SW 1271 (cell line): ENCODE measurements around the gene BBS9.
"Not testable (repeated sequence)": the region's sequence is repeated elsewhere in the genome, so short reads cannot be mapped to it uniquely, and the experiment has no call there.

Experiments used
- DNase-seq, 2 experiments: peaks; one replicate each; lab custom pipeline; 2025; lab: John Stamatoyannopoulos, UW

The BBS9 gene

DNA sequence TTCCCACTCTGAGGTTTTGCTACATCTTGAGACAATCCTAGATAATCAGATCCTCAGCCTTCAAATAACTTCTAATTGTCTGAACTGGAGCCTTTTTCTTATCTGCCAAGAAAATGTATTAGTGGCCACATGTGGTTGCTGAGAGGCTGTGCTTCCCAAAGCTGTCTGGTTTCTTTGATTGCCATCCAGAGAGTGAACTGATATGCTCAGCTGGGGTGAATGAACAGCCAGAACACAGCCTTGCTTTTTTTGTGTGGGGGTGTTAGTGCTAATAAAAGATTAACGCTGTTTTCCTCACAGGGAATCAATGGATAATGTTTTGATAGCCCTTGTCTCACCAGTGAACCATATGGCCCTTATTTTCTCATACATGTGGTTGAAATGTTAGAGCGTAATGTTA, 66.9 kb downstream of the BBS9 start:
- no peak for DNase-seq

DNA sequence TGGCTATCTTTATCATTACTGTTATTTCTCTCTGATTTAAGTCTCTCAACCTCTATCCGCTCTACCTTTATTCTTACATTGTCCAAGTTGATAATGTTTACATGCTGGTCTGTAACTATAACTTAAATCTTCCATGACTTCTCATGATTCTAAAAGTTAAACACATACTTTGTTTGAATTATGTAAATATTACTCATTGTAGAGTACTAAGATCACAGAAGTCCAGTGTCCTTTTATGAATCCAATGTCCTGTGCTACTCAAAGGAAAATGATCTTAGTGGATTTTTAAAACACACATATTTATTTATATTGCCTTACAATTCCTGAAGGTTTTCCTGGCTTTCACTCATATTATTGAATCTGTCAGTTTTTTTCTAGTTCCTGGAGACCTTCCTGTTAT, 70.9 kb downstream of the BBS9 start:
- DNase-seq = no peak

GRCh38 chr7:33201821-33202220, 72.5 kb downstream of the BBS9 start:
- DNase-seq = no peak

DNA sequence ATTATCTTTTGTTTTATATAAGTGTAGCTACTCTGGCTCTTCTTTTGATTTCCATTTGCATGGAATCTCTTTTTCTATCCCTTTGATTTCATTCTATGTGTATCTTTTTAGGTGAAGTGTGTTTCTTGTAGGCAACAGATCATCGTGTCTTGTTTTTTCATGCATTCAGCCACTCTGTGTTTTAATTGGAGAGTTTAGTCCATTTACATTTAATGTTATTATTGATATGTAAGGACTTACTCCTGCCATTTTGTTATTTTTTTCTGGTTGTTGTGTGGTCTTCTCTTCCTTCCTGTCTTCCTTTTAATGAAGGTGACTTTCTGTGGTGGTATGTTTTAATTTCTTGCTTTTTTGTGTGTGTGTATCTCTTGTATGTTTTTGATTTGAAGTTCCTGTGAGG, 81.6 kb downstream of the BBS9 start:
- DNase-seq = no peak

DNA sequence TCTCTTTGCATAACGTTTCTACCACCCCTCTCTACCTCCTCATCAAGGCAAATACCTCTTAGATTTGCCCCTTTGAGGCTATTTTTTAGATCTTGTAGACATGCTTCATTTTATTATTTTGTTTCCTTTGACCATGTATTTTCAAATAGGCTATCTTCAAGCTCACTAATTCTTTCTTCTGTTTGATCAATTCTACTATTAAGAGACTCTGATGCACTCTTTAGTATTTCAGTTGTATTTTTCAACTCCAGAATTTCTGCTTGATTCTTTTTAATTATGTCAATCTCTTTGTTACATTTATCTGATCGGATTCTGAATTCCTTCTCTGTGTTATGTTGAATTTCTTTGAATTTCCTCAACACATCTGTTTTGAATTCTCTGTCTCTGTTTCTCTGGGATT, 82.8 kb downstream of the BBS9 start:
- DNase-seq = no peak

DNA sequence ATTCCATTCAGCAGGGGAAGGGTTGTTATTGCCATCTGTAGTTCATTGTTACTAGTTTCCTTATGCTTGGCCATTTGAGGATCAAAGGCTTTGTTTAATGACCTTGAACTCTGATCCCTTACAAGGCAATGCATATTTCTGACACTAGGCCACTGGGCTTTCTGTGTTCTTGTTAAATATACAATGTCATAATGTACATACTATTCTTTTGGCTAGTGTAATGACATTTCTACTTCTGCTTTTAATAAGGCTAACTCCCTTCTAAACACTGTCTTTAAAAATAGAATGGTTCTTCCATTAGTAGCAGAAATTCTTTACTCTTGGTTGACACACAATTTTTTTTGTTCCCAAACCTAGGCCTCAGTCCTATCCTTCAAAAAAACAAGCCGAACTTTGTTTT, 86.6 kb downstream of the BBS9 start:
- no peak for DNase-seq

- no peak for DNase-seq
Measured at GRCh38 chr7:33217595-33217994, 88.2 kb downstream of the BBS9 start.

DNA sequence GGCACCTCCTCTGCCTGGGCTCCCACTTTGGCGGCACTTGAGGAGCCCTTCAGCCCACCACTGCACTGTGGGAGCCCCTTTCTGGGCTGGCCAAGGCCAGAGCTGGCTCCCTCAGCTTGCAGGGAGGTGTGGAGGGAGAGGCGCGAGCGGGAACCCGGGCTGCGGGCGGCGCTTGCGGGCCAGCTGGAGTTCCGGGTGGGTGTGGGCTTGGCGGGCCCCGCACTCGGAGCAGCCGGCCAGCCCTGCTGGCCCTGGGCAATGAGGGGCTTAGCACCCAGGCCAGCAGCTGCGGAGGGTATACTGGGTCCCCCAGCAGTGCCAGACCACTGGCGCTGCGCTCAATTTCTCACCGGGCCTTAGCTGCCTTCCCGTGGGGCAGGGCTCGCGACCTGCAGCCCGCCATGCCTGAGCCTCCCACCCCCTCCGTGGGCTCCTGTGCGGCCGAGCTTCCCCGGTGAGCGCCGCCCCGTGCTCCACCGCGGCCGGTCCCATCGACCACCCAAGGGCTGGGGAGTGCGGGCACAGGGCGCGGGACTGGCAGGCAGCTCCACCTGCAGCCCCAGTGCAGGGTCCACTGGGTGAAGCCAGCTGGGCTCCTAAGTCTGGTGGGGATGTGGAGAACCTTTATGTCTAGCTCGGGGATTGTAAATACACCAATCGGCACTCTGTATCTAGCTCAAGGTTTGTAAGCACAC, 89.6 kb downstream of the BBS9 start:
- DNase-seq = not testable (repeated sequence)

DNA sequence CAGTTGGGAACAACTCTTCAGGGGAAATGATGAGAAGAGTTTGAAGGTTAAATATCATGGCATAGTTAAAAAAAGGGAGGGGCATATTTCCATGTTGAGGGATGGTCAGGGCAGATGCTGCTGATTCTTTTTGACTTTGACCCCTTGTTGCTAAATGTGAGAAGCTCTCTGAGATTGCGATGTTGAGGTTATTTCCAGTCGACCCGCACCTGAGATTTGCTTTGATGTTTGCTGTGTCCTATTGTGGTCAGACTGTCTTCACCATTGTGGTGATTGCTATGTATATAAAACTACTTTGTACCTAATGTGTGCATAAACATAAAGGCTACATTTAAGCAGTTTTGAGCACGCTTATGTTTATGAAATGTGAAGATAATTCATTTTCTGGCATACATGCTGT, 90.9 kb downstream of the BBS9 start:
- DNase-seq = no peak

GRCh38 chr7:33221390-33221789, 92.0 kb downstream of the BBS9 start:
- no peak for DNase-seq

DNA sequence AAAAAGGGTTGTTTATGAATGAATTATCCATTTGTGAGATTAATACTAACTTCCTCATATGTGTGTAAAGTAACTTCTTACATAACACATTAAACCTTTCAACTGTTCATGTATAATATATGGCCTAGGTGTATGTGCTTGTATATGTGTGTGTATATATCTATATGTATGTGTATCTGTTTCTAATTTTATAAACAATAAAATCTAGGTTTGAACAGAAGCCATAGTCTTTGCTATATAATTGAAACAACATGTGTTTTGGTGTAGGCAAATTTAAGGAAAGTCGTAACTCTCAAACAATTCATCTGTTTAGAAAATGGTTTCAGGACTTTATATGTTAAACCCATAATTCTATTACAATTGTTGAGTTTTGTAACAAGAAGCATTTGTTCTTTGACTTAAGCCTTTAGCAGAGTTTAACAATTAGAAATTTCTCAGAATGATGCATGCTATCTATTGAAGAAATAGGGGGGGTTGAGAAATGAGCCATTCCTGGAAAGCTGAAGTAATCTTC, 103.3 kb downstream of the BBS9 start:
- no peak for DNase-seq

- no peak for DNase-seq
Measured at GRCh38 chr7:33233659-33234058, 104.3 kb downstream of the BBS9 start.

DNA sequence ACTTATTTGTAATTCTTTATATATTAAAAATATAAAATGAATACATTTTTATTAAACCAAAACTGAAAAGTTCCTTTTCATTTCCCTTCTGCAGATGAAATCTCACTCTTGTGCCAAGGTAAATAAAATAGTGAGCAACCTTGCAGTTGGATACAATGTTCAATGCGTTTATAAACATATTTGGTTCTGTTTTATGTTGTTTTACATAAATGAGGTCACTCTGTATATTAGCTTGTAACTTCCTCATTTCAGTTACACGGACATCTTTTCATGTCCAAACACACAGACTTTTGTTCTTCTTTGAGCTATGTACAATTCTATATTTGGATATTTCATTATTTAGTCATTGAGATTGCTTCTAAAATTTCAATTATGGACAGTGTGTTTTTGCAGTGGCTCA, 107.7 kb downstream of the BBS9 start:
- DNase-seq = no peak

DNA sequence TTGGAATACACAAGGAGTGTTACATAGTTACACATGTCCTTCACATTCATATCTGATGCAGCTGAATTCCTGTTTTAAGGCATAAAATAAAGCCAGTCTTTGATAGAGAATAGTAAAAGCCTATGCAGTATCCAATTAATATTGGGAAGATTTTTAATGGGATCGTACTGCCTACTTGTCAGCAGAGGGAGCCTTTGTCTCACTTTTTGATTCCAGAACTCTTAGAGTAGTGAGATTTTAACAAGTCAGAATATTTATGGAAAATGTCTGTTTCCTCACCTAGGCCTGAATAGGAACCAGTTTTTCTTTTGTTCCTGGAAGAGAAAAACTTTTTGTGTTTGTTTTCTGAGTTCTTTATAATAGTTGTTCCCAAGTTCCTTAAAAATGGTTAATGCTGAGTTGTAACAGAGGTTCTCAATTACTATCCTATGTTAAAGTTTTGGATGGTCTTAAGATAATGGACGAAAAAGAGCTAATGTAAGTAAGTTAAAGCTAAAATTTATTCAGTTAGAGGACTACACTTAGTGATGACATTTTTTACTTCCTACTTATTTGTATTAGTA, 114.0 kb downstream of the BBS9 start:
- DNase-seq = peak in 1 of 2 experiments; percentile 60

DNA sequence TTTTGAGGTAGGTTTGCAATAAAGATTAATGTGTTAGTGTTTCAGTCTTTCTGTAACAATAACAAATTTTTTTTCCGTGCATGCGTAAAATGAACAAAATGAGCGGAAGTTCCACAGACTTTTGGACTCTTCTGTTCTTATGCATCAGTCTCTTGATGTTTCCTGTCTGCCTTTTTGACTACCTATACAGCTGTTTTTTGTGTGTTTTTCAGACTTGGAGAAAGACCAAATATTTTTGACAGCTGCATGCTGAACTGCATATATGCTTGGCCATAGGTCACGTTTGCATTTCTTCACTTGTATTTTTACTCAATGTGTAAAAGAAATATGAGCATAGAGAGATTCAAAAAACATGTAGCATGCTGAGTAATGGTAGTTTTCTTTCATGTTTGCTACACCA, 119.3 kb downstream of the BBS9 start:
- no peak for DNase-seq

- no peak for DNase-seq
Measured at GRCh38 chr7:33250421-33250871, 121.1 kb downstream of the BBS9 start.

DNA sequence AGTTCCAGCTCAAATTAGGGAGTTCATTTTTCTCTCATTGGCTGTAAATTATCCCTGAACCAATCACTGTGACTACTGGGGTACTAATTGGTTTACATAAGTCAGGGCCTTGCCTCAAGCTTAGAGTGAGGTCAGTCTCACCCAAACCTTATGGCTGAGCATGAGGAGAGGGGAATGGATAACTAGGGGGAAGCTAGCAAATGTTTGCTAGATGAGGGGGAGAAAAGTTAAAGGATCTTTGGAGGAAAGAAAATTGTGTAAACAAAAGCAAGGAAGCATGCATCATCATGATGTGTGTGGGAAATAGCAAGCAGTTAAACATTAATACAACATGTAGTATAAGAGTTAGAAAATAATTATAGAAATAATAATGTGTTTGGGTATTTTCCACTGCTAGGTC, 121.9 kb downstream of the BBS9 start:
- no peak for DNase-seq

DNA sequence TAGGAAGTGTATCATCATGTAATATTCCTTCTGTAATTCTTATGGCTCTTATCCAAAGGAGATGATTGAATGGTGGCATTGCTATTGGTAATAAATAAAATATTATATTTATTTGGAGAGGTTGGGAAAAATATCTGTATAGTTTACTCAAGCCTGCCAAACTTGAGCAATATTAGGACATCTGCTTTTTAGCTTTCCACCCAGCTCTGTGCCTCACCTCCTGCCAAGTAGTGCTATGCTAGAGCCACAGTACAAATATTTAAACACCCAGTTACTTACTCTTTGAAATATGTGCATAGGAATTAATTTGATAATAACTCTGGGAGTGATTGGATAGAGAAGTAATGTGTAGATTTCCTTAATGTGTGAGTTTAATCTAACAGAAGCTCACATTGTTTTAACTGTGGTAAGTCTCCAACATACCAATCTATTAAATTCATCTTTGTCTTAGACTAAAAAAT, 129.2 kb downstream of the BBS9 start:
- no peak for DNase-seq

DNA sequence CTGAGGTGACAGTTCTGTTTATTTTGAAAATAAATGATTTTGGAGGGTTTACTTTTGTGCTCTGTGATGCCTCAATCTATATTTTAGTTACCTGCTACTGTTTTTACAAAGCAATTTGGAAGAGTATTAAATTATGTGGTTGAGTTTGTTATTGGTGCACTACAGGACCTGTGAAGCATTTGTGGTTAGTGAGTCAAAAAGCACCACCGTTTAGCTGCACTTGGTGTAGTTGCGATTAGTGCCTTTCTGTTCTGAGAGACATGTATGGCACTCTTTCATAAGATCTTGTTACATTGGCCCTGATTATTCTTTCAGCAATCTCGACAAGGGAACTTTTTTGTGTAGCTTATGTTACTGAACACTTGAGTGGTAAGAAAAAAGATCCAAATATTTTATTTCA, 132.2 kb downstream of the BBS9 start:
- no peak for DNase-seq

GRCh38 chr7:33262476-33262875, 133.1 kb downstream of the BBS9 start:
- no peak for DNase-seq

- not testable (repeated sequence) for DNase-seq
Measured at GRCh38 chr7:33271839-33272371, 142.5 kb downstream of the BBS9 start.

- DNase-seq = no peak
Measured at GRCh38 chr7:33273356-33273755, 144.0 kb downstream of the BBS9 start.

- DNase-seq = no peak
Measured at GRCh38 chr7:33276325-33276724, 147.0 kb downstream of the BBS9 start.
